ENCODE results near the gene BEST4. TPM values are rescaled to one million over a fixed set of nuclear protein-coding genes. Genes with fewer than 3 reads are reported as not detected.
A peak's percentile ranks its signal among the peaks of the same experiment; 100 is the strongest.

Gene BEST4
- total and polyA plus RNA-seq, 2 of the 8 experiments (the other 6 are each of a cell fraction or from before 2014, with no cell fraction given) = 0.76 to 1.4 TPM

DNA sequence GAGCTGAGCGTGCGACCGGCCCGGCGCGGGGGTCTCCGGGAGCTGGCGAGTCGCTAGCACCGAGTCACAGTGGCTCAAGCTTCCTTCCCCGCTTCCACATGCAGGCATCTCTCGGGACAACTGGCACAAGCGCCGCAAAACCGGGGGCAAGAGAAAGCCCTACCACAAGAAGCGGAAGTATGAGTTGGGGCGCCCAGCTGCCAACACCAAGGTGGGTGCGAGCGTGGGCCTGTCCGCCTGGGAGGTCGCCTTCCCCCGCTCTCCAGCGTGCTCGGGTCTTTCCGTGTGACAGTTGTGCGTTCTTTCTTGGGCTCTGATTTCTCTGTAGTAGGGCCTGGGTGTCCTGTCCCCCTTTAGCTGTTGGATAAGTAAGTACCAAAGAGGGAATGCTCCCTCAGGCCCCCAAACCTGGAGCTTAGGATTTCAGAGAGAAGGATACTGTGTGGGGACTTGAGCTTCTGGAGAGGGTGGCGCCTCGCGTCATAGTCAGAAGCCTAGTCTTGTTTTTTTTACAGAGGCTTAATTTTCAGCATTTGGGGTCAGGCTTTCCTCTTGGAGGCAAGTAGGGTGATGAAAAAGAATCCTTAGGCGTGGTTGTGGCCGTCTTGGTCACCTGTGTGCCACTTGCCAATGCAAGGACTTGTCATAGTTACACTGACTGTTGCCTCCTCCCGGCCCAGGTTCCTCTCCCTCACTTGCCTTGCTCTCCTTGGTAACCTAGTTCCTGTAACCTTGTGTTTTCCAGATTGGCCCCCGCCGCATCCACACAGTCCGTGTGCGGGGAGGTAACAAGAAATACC, 11.8 kb downstream of the BEST4 start:
- FAIRE-seq = no peak
- TF ChIP-seq TEAD4 (IDR thresholded peaks at IDR 0.05; ENCODE audit: low read depth, low read length) = no peak
- TF ChIP-seq SP4 (IDR thresholded peaks at IDR 0.05; ENCODE audit: low read length) = no peak
- no peak for TF ChIP-seq MAFK (IDR thresholded peaks at IDR 0.05; ENCODE audit: low read depth, low read length)
- TF ChIP-seq POLR2AphosphoS5 (IDR thresholded peaks at IDR 0.05; ENCODE audit: low read depth, low read length) = peak; percentile 7; the same call in 1 of the 2 replicates
- TF ChIP-seq, protein P1, sequence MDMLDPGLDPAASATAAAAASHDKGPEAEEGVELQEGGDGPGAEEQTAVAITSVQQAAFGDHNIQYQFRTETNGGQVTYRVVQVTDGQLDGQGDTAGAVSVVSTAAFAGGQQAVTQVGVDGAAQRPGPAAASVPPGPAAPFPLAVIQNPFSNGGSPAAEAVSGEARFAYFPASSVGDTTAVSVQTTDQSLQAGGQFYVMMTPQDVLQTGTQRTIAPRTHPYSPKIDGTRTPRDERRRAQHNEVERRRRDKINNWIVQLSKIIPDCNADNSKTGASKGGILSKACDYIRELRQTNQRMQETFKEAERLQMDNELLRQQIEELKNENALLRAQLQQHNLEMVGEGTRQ (IDR thresholded peaks at IDR 0.05; ENCODE audit: low read length) = no peak
- no peak for TF ChIP-seq MAX (IDR thresholded peaks at IDR 0.05)

More for the DNA sequence above, 11.8 kb downstream of the BEST4 start:
- H3K23me2 ChIP-seq (ENCODE audit: low read depth, low read length) = peaks cover 16% of the 10 kb centered on the region
- peaks cover 24 to 53% (median 34%) of the 10 kb centered on the region in 4 experiments for H3K36me3 ChIP-seq (ENCODE audit: control insufficient read depth in 2 of 4, insufficient read depth in 4 of 4, low read length in 3 of 4)
- no peak overlapping the region for H2BK15ac ChIP-seq (ENCODE audit: low read length)
- 4% methylated on average over 36 of the region's 36 CpGs; no CpG with 5 or more reads in 1 of the 2 experiments for WGBS, 2 experiments (ENCODE audit: extremely low coverage in 1 of 2, insufficient coverage in 1 of 2, insufficient read length in 1 of 2, insufficient replicate concordance in 2 of 2, low coverage in 1 of 2, low lambda C conversion rate in 2 of 2, missing lambda C conversion rate in 1 of 2)
- H3K79me1 ChIP-seq (ENCODE audit: low read depth, low read length) = peaks cover 3% of the 10 kb centered on the region; the same call in 1 of the 2 replicates
- no peak overlapping the region for H3K23ac ChIP-seq (ENCODE audit: insufficient read length)
- peaks cover 15 to 33% of the 10 kb centered on the region in 2 experiments for H3K79me2 ChIP-seq (ENCODE audit: control insufficient read depth in 1 of 2, insufficient read depth in 2 of 2, low read length in 2 of 2)
- 0 out of 2 replicates have a peak overlapping the region, but pooled peaks have one; percentile 11 for H2AK5ac ChIP-seq (ENCODE audit: low read depth, low read length)
- peak overlapping the region; percentile 24 for H4K5ac ChIP-seq (ENCODE audit: insufficient read length, low read depth, low read length)
- no peaks in the 10 kb centered on the region for H3K9me3 ChIP-seq (ENCODE audit: insufficient read depth in 2 of 2, low read depth in 1 of 2, low read length in 1 of 2)
- H3K18ac ChIP-seq (ENCODE audit: extremely low read depth, low read length) = peak overlapping the region; percentile 90
- no peak overlapping the region for H3K14ac ChIP-seq (ENCODE audit: insufficient read length)
- no peak overlapping the region for H2AFZ ChIP-seq (ENCODE audit: low read length)
- no peak overlapping the region for H2BK20ac ChIP-seq (ENCODE audit: low read length)
- H3K4me1 ChIP-seq (replicated peaks in 1 of 4; ENCODE audit: control insufficient read depth in 3 of 4, insufficient read depth in 4 of 4, low read length in 3 of 4) = peaks cover 0 to 8% (median 2%) of the 10 kb centered on the region in 4 experiments; a peak in 5 of 7 replicates
- CTCF ChIA-PET (ENCODE audit: partially characterized antibody) = interaction anchor here (0.6 to 4.1 kb wide), 9 partner anchors 10 to 238 kb away, joined by 3 to 21 read pairs (median 4); partner anchors contain the start of gene RNU5D-1
- H3K9ac ChIP-seq (replicated peaks in 1 of 4; ENCODE audit: extremely low read depth in 1 of 4, low read depth in 3 of 4, low read length in 3 of 4) = peak overlapping the region; percentile 96 to 100 (median 96)
- peak overlapping the region; percentile 96; the same call in 1 of the 2 replicates for H2BK5ac ChIP-seq (ENCODE audit: low read depth, low read length)
- DNase-seq (ENCODE audit: low read depth in 1 of 2, low spot score in 2 of 2) = no peak
- H2BK120ac ChIP-seq (replicated peaks; ENCODE audit: low read depth, low read length) = no peak overlapping the region
- peak overlapping the region; percentile 85 for H3K27ac ChIP-seq (ENCODE audit: low read depth, low read length)
- H3K4me3 ChIP-seq (ENCODE audit: extremely low read depth in 1 of 4, insufficient read depth in 2 of 4, low read depth in 3 of 4, low read length in 4 of 4) = peak overlapping the region; percentile 68 to 95 (median 84)
- H3K4ac ChIP-seq (replicated peaks; ENCODE audit: insufficient read length, low read depth, low read length) = peak overlapping the region; percentile 74
- H3K56ac ChIP-seq (replicated peaks; ENCODE audit: insufficient read length, low read depth, low read length) = peak overlapping the region; percentile 88
- H2BK12ac ChIP-seq (ENCODE audit: low read depth, low read length) = peak overlapping the region; percentile 50; the same call in 1 of the 2 replicates
- peak overlapping the region; percentile 99 for H4K8ac ChIP-seq (ENCODE audit: extremely low read depth, insufficient read depth, low read length)
- H3K27me3 ChIP-seq (replicated peaks in 1 of 4; ENCODE audit: control insufficient read depth in 3 of 4, extremely low read depth in 1 of 4, insufficient read depth in 3 of 4, low read length in 3 of 4) = no peaks in the 10 kb centered on the region
- peak overlapping the region; percentile 45 for H4K91ac ChIP-seq (replicated peaks; ENCODE audit: insufficient read length, low read length)
- H4K20me1 ChIP-seq (replicated peaks in 1 of 2; ENCODE audit: control insufficient read depth in 1 of 2, insufficient read depth in 2 of 2, low read length in 2 of 2) = peaks cover 13 to 21% of the 10 kb centered on the region in 2 experiments
- H3K4me2 ChIP-seq (ENCODE audit: insufficient read depth in 1 of 2, low read depth in 2 of 2, low read length in 2 of 2) = peak overlapping the region; percentile 93 to 98
- POLR2A ChIA-PET (ENCODE audit: partially characterized antibody) = interaction anchor here (0.6 to 23.6 kb wide), 39 partner anchors 13 to 950 kb away, joined by 3 to 428 read pairs (median 5); partner anchors contain the start of genes ARMH1, BEST4, BTBD19 and CCDC163
